Activated T-helper 1 cell treated with anti-CD3 and anti-CD28 coated beads, Interleukin-12 subunit alpha, Interleukin-12 subunit beta, Interleukin-2, Interleukin-4 antibody, amounts not matched to agents 30 ng/mL and 10 ng/mL and 1 ng/mL, durations not matched to agents 14 hours and 24 hours and 36 hours (primary cell): ENCODE measurements around the gene OIT3. TPM values are rescaled to one million over a fixed set of nuclear protein-coding genes. Genes with fewer than 3 reads are reported as not detected.
"Not testable (repeated sequence)": the region's sequence is repeated elsewhere in the genome, so short reads cannot be mapped to it uniquely, and the experiment has no call there.

ENCODE experiments used
- DNase-seq: peaks from one replicate; pipeline ENCODE4 v3.0.0; 2021; ENCODE audit warnings: low spot score
- H3K27ac Mint-ChIP-seq: one replicate; pipeline ENCODE4 v1.8.0; 2021; ENCODE audit warnings: mild to moderate bottlenecking, mixed read lengths
- H3K27me3 Mint-ChIP-seq: one replicate; pipeline ENCODE4 v1.8.0; 2022; ENCODE audit warnings: mild to moderate bottlenecking, moderate library complexity, mixed read lengths; ENCODE audit not compliant: insufficient read depth
- H3K36me3 Mint-ChIP-seq: one replicate; pipeline ENCODE4 v1.8.0; 2021; ENCODE audit warnings: low read depth, mixed read lengths
- H3K4me1 Mint-ChIP-seq: one replicate; pipeline ENCODE4 v1.8.0; 2021; ENCODE audit warnings: low read depth, mixed read lengths
- H3K4me3 Mint-ChIP-seq: one replicate; pipeline ENCODE4 v1.8.0; 2021; ENCODE audit warnings: mild to moderate bottlenecking, moderate library complexity, mixed read lengths
- H3K9me3 Mint-ChIP-seq: one replicate; pipeline ENCODE4 v1.8.0; 2021; ENCODE audit warnings: mixed read lengths
- intact Hi-C: fragments of 100-400 bp; cut with micrococcal nuclease; formaldehyde crosslinking; loops from one replicate; pipeline ENCODE4 v1.15.1; 2024
- total RNA-seq: library from RNA; stranded (reverse); gene quantifications from 2 replicates; pipeline ENCODE4 v1.2.3, GENCODE V29; 2022

Gene OIT3
- total RNA-seq, 1 donor from 2014 or later = not detected

GRCh38 chr10:72911758-72912157, 18.2 kb downstream of the OIT3 start:
- H3K27me3 Mint-ChIP-seq = peaks cover 6% of the 10 kb centered on the region
- no peak overlapping the region for H3K4me3 Mint-ChIP-seq
- no peak for DNase-seq
- H3K9me3 Mint-ChIP-seq = no peaks in the 10 kb centered on the region
- H3K36me3 Mint-ChIP-seq = no peaks in the 10 kb centered on the region
- H3K4me1 Mint-ChIP-seq = no peaks in the 10 kb centered on the region
- intact Hi-C loops = no loop called here
- H3K27ac Mint-ChIP-seq = no peak overlapping the region

DNA sequence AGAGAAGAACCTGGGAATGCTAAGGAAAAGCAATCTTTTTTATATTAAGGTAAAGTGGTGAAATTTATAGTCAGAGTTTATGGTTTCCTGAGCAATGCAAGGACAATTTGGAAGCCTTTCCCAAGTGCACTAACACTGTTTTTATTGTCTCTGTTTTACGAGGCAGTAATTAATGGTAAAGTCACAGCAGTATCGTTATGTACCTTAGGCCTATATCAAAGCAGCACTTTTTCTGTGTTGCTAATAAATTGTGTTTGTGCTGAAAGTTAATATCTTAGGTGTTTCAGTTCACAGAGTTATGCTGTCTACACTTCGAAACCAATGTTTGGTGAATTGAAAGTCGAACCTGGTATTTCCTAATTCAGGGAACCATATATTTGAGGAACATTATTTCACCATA, 19.2 kb downstream of the OIT3 start:
- Mint-ChIP-seq H3K27me3 (peaks cover 6% of the 10 kb centered on the region), H3K27ac (no peak overlapping the region), H3K4me3 (no peak overlapping the region), H3K4me1 (no peaks in the 10 kb centered on the region), H3K36me3 (no peaks in the 10 kb centered on the region), H3K9me3 (no peaks in the 10 kb centered on the region)
- intact Hi-C loops = no loop called here
- no peak for DNase-seq

DNA sequence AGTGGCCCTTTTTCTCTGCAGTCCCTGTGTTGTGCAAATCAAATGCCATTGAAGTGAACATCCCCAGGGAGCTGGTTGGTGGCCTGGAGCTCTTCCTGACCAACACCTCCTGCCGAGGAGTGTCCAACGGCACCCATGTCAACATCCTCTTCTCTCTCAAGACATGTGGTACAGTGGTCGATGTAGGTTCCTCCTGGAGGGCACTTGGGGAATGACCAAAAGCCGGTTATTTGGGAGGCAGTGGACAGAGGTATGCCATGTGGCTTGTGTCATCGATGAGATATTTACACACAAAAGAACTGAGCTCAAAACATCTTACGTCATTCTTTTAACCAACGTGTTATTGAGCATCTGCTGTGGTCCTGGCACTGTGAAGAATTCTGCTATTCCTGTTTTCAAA, 19.7 kb downstream of the OIT3 start:
- Mint-ChIP-seq H3K4me3 (no peak overlapping the region), H3K27me3 (peaks cover 5% of the 10 kb centered on the region), H3K27ac (no peak overlapping the region), H3K36me3 (no peaks in the 10 kb centered on the region), H3K4me1 (no peaks in the 10 kb centered on the region), H3K9me3 (no peaks in the 10 kb centered on the region)
- intact Hi-C loops = no loop called here
- DNase-seq = no peak

DNA sequence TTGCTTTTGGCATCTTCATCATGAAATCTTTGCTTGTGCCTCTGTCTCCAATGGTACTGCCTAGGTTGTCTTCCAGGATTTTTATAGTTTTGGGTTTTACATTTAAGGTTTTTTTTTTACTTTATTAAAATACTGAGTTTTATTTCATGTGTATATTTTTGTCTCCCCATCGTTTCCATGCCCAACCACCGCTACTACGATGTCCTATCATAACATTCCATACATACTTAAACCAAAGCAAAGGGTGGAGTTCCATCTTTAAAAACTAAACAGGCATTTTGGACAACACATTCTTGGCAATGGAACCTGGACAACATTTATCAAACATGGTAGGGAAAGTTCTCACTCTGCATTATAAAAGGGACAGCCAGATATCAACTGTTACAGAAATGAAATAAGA, 23.7 kb downstream of the OIT3 start:
- peaks cover 18% of the 10 kb centered on the region for H3K27me3 Mint-ChIP-seq
- H3K36me3 Mint-ChIP-seq, intact Hi-C loops, H3K9me3 Mint-ChIP-seq, H3K4me1 Mint-ChIP-seq, H3K4me3 Mint-ChIP-seq, DNase-seq, H3K27ac Mint-ChIP-seq: not testable (repeated sequence)

- H3K27ac Mint-ChIP-seq, H3K4me3 Mint-ChIP-seq, H3K9me3 Mint-ChIP-seq, H3K36me3 Mint-ChIP-seq, H3K4me1 Mint-ChIP-seq, DNase-seq, intact Hi-C loops: not testable (repeated sequence)
- peaks cover 20% of the 10 kb centered on the region for H3K27me3 Mint-ChIP-seq
Observed at GRCh38 chr10:72917803-72918332, 24.3 kb downstream of the OIT3 start.

DNA sequence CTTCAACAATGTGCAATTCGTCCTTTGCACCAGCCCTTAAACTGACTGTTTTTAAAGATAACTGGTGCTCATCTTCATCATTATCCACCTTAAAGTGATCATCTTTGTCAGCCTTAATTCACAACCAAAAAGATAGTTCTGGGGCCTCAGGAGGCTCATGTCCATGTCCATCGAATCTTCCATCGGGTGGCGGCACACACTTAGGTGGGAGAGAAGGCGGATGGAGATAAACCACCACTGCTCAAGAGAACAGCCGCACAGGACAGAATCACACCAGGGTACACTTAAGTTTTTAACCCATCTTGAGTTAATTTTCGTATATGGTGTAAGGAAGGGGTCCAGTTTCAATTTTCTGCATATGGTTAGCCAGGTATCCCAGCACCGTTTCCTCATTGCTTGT, 24.8 kb downstream of the OIT3 start:
- Mint-ChIP-seq H3K27ac (no peak overlapping the region), H3K9me3 (peaks cover 10% of the 10 kb centered on the region), H3K4me1 (no peaks in the 10 kb centered on the region), H3K36me3 (no peaks in the 10 kb centered on the region), H3K4me3 (no peak overlapping the region), H3K27me3 (peaks cover 20% of the 10 kb centered on the region)
- intact Hi-C loops = no loop called here
- no peak for DNase-seq

GRCh38 chr10:72921147-72921683, 27.7 kb downstream of the OIT3 start:
- intact Hi-C loops, H3K36me3 Mint-ChIP-seq, H3K27ac Mint-ChIP-seq, H3K9me3 Mint-ChIP-seq, DNase-seq, H3K4me1 Mint-ChIP-seq, H3K4me3 Mint-ChIP-seq: not testable (repeated sequence)
- peaks cover 20% of the 10 kb centered on the region for H3K27me3 Mint-ChIP-seq

GRCh38 chr10:72924351-72924750, 30.8 kb downstream of the OIT3 start:
- Mint-ChIP-seq H3K4me3 (no peak overlapping the region), H3K27ac (no peak overlapping the region), H3K27me3 (peaks cover 16% of the 10 kb centered on the region), H3K9me3 (peaks cover 10% of the 10 kb centered on the region), H3K36me3 (no peaks in the 10 kb centered on the region), H3K4me1 (no peaks in the 10 kb centered on the region)
- intact Hi-C loops = no loop called here
- DNase-seq = no peak

GRCh38 chr10:72925951-72926465, 32.5 kb downstream of the OIT3 start:
- H3K36me3 Mint-ChIP-seq = no peaks in the 10 kb centered on the region
- no peak overlapping the region for H3K4me3 Mint-ChIP-seq
- H3K27ac Mint-ChIP-seq = no peak overlapping the region
- peaks cover 2% of the 10 kb centered on the region for H3K27me3 Mint-ChIP-seq
- H3K4me1 Mint-ChIP-seq = no peaks in the 10 kb centered on the region
- DNase-seq = no peak
- intact Hi-C loops = no loop called here
- H3K9me3 Mint-ChIP-seq = peaks cover 3% of the 10 kb centered on the region

DNA sequence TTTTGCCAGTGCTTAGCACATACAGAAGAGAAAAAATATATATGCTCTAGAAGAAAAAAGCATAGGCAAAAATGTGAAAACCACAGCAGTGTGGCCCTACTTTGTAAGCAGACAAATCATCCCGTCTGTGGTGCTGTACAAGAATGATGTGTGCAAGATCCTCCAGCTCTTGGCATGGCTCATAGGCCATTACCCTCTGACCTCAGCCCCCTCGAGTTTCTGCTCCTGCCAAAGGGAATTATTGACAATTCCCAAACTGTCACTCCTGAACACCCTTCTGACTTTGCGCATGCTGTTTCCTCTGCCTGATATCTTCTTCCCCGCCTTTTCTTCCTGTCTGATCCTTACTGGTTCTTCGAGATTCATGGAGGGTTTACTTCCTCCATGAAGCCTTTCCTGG, 33.9 kb downstream of the OIT3 start:
- Mint-ChIP-seq H3K9me3 (no peaks in the 10 kb centered on the region), H3K4me3 (no peak overlapping the region), H3K27ac (no peak overlapping the region), H3K27me3 (no peaks in the 10 kb centered on the region), H3K4me1 (no peaks in the 10 kb centered on the region), H3K36me3 (no peaks in the 10 kb centered on the region)
- intact Hi-C loops = no loop called here
- DNase-seq = no peak

- Mint-ChIP-seq H3K27ac (no peak overlapping the region), H3K36me3 (no peaks in the 10 kb centered on the region), H3K9me3 (no peaks in the 10 kb centered on the region), H3K27me3 (no peaks in the 10 kb centered on the region), H3K4me3 (no peak overlapping the region), H3K4me1 (no peaks in the 10 kb centered on the region)
- no peak for DNase-seq
- intact Hi-C loops = no loop called here
Observed at GRCh38 chr10:72928798-72929197, 35.3 kb downstream of the OIT3 start.

DNA sequence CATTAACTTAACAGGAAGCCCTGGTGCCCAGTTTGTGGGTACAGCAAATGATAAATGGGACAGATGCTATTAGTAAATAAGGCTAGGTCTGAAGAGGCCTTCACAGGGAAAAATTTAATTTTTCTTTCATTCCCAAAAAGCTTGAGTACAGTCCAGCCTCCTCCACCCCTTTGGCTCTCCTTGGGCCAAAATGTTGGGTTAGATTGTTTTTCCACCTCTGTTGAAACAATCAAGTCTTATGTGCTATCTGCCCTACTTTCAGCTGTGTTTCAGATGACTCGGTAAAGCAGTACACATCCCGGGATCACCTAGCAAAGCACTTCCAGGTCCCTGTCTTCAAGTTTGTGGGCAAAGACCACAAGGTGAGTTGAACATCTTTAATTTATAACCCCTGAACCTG, 36.7 kb downstream of the OIT3 start:
- intact Hi-C loops = no loop called here
- Mint-ChIP-seq H3K27me3 (no peaks in the 10 kb centered on the region), H3K4me3 (no peak overlapping the region), H3K36me3 (no peaks in the 10 kb centered on the region), H3K27ac (no peak overlapping the region), H3K9me3 (no peaks in the 10 kb centered on the region), H3K4me1 (no peaks in the 10 kb centered on the region)
- no peak for DNase-seq

DNA sequence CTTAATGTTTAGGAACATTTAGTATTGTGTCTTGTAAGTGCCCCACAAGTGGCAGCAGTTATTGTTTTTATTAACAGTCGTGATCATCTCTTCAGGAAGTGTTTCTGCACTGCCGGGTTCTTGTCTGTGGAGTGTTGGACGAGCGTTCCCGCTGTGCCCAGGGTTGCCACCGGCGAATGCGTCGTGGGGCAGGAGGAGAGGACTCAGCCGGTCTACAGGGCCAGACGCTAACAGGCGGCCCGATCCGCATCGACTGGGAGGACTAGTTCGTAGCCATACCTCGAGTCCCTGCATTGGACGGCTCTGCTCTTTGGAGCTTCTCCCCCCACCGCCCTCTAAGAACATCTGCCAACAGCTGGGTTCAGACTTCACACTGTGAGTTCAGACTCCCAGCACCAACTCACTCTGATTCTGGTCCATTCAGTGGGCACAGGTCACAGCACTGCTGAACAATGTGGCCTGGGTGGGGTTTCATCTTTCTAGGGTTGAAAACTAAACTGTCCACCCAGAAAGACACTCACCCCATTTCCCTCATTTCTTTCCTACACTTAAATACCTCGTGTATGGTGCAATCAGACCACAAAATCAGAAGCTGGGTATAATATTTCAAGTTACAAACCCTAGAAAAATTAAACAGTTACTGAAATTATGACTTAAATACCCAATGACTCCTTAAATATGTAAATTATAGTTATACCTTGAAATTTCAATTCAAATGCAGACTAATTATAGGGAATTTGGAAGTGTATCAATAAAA, 38.9 kb downstream of the OIT3 start:
- intact Hi-C loops = no loop called here
- DNase-seq = no peak
- no peaks in the 10 kb centered on the region for H3K27me3 Mint-ChIP-seq
- no peaks in the 10 kb centered on the region for H3K36me3 Mint-ChIP-seq
- no peaks in the 10 kb centered on the region for H3K9me3 Mint-ChIP-seq
- H3K27ac Mint-ChIP-seq = no peak overlapping the region
- no peak overlapping the region for H3K4me3 Mint-ChIP-seq
- no peaks in the 10 kb centered on the region for H3K4me1 Mint-ChIP-seq
